ENCODE data around the gene MFSD12.

DNA sequence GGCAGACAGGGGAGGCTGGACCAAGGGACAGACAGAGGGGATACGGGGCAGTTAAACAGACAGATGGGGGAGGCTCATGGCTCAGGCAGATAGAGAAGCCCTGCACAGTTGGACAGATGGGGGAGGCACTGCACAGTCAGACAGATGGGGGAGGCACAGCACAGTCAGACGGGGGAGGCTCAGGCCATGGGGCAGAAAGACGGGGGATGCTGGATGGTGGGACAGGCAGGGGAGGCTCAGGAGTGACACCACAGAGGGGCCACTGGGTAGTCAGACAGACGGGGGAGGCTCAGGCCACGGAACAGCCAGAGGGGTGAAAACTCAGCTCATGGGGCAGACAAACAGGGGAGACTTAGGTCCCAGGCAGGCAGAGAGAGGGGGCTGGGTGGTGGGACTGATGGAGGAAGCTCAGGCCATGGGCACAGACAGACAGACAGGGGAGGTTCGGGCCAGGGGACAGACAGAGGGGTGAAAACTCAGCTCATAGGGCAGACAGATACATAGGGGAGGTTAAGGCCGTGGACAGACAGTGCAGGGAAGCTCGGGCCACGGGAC lies 886 bp downstream of the MFSD12 start:
- TF ChIP-seq CTCF (IDR thresholded peaks at IDR 0.05; ENCODE audit: low read depth, low read length) (no peak), POLR2A (IDR thresholded peaks at IDR 0.05; ENCODE audit: extremely low read depth, insufficient read length) (no peak)
